Ishikawa (cell line): ENCODE data around the gene FOXP1.

ENCODE experiments used
- EP300 ChIP-seq: IDR thresholded peaks from 2 replicates; pipeline ENCODE4 v1.6.1; 2012; ENCODE audit warnings: borderline replicate concordance
- FOXM1 ChIP-seq: IDR thresholded peaks from 2 replicates; pipeline ENCODE4 v1.6.1; 2012; ENCODE audit warnings: low read depth, borderline replicate concordance
- RAD21 ChIP-seq: IDR thresholded peaks from 2 replicates; pipeline ENCODE4 v1.6.1; 2012; ENCODE audit warnings: low read depth

DNA sequence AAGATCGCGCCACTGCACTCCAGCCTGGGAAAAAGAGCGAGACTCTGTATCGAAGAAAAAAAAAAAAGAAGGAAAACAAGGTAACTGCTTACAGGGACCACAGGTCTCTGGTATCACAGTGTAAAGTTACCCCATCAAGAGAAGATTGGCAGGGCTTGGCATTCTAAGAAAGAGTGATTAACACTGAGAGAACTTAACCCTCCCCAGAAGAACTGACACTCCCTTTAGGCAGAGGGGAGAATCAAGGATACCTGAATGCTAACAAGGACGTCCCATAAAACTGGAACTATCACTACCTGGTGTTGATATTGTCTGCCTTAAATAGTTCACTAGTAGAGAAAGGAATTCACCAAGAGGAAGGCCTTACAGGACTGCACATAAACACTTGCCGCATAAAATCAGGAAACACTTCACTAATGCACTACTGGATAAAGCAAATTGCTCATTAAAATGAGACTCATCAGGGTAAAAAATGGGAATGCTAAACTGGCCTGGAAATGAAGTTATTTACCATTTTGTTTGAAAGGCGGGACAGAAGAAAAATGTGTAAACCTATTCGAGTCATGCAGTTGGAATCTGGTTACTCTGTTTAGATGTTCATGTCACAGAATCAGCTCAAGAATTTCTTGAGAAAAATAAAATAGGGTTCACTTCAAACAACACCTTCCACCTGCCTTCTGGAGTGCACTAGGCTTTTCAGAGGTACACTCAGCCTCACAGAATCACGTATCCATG lies 121.6 kb downstream of the FOXP1 start:
- TF ChIP-seq RAD21 (no peak), EP300 (no peak), FOXM1 (no peak)
